HepG2 (cell line): ENCODE measurements around the gene UBE2R2. TPM values are rescaled to one million over a fixed set of nuclear protein-coding genes. Genes with fewer than 3 reads are reported as not detected.

ENCODE experiments used
- CBFB ChIP-seq: sonication (generic); formaldehyde crosslinking; IDR thresholded peaks from 2 replicates; pipeline ENCODE4 v1.4.0; 2020; ENCODE audit warnings: missing genetic modification reagents
- CCDC6 ChIP-seq: sonication (generic); formaldehyde crosslinking; IDR thresholded peaks from 2 replicates; pipeline ENCODE4 v1.8.1; 2022; ENCODE audit warnings: mild to moderate bottlenecking, missing genetic modification reagents, moderate library complexity
- HMG20B ChIP-seq: conservative IDR thresholded peaks from 2 replicates; pipeline ENCODE4 v1.6.1; 2016; ENCODE audit warnings: missing genetic modification reagents, missing compliant biosample characterization
- MAFG ChIP-seq: sonication (generic); formaldehyde crosslinking; IDR thresholded peaks from 2 replicates; pipeline ENCODE4 v1.5.1; 2020; ENCODE audit warnings: mild to moderate bottlenecking, missing genetic modification reagents
- NAIF1 ChIP-seq: sonication (generic); formaldehyde crosslinking; IDR thresholded peaks from 2 replicates; pipeline ENCODE4 v1.5.0; 2020; ENCODE audit warnings: mild to moderate bottlenecking, missing genetic modification reagents, borderline replicate concordance
- TSC22D2 ChIP-seq: sonication (generic); formaldehyde crosslinking; IDR thresholded peaks from 2 replicates; pipeline ENCODE4 v1.5.1; 2020; ENCODE audit warnings: missing genetic modification reagents, mild to moderate bottlenecking, borderline replicate concordance
- ZFP36L1 ChIP-seq: sonication (generic); formaldehyde crosslinking; IDR thresholded peaks from 2 replicates; pipeline ENCODE4 v1.8.0; 2022; ENCODE audit warnings: mild to moderate bottlenecking, missing genetic modification reagents, moderate library complexity
- ZNF230 ChIP-seq: sonication (generic); formaldehyde crosslinking; IDR thresholded peaks from 2 replicates; pipeline ENCODE4 v1.4.0; 2020; ENCODE audit warnings: mild to moderate bottlenecking, missing genetic modification reagents
- ZNF605 ChIP-seq: sonication (generic); formaldehyde crosslinking; IDR thresholded peaks from 2 replicates; pipeline ENCODE4 v1.8.0; 2022; ENCODE audit warnings: mild to moderate bottlenecking, missing genetic modification reagents
- polyA plus RNA-seq, 8 experiments: library from polyadenylated mRNA; depleted of rRNA in 3 of 8; stranded (reverse) in 7 of 8; unstranded in 1 of 8; fragments of >200 nt; fragmentation: Illumina TruSeq in 4 of 8; extraction: Trizol in 4 of 8; gene quantifications; 2 replicates each; pipeline versions ENCODE4 v1.2.1 to v1.2.3, GENCODE V29; 2011 to 2016; ENCODE audit warnings: low read depth in 4 of 8, missing spikeins in 1 of 8, mixed read lengths in 1 of 8; ENCODE audit not compliant: insufficient read depth in 1 of 8
- total RNA-seq, 5 experiments: library from RNA; depleted of rRNA; stranded (reverse); fragments of >200 nt; fragmentation: Illumina TruSeq; extraction: Trizol; gene quantifications; 2 replicates each; pipeline ENCODE4 v1.2.3, GENCODE V29; 2016; ENCODE audit warnings: low read depth in 1 of 5
- TF ChIP-seq, protein P1 (sequence below): sonication (generic); formaldehyde crosslinking; IDR thresholded peaks from 2 replicates; pipeline ENCODE4 v1.4.0; 2020; ENCODE audit warnings: missing genetic modification reagents; ENCODE audit errors: not compliant biosample characterization
- TF ChIP-seq, protein P2 (sequence below): sonication (generic); formaldehyde crosslinking; IDR thresholded peaks from 2 replicates; pipeline ENCODE4 v1.4.0; 2020; ENCODE audit warnings: mild to moderate bottlenecking, missing genetic modification reagents
- TF ChIP-seq, protein P3 (sequence below): sonication (generic); formaldehyde crosslinking; IDR thresholded peaks from 2 replicates; pipeline ENCODE4 v1.4.0; 2020; ENCODE audit warnings: missing genetic modification reagents
- TF ChIP-seq, protein P4 (sequence below): sonication (generic); formaldehyde crosslinking; IDR thresholded peaks from 2 replicates; pipeline ENCODE4 v1.4.0; 2020; ENCODE audit warnings: missing genetic modification reagents
- TF ChIP-seq, protein P5 (sequence below): sonication (generic); formaldehyde crosslinking; IDR thresholded peaks from 2 replicates; pipeline ENCODE4 v1.5.0; 2020; ENCODE audit warnings: mild to moderate bottlenecking, missing genetic modification reagents
- TF ChIP-seq, protein P6 (sequence below): sonication (generic); formaldehyde crosslinking; IDR thresholded peaks from 2 replicates; pipeline ENCODE4 v1.8.0; 2022; ENCODE audit warnings: mild to moderate bottlenecking, missing genetic modification reagents; ENCODE audit not compliant: insufficient replicate concordance

Gene UBE2R2
- total and polyA plus RNA-seq, 2 of the 13 experiments (the other 11 are each of a cell fraction or from before 2014, with no cell fraction given) = 14.8 to 20.9 TPM

DNA sequence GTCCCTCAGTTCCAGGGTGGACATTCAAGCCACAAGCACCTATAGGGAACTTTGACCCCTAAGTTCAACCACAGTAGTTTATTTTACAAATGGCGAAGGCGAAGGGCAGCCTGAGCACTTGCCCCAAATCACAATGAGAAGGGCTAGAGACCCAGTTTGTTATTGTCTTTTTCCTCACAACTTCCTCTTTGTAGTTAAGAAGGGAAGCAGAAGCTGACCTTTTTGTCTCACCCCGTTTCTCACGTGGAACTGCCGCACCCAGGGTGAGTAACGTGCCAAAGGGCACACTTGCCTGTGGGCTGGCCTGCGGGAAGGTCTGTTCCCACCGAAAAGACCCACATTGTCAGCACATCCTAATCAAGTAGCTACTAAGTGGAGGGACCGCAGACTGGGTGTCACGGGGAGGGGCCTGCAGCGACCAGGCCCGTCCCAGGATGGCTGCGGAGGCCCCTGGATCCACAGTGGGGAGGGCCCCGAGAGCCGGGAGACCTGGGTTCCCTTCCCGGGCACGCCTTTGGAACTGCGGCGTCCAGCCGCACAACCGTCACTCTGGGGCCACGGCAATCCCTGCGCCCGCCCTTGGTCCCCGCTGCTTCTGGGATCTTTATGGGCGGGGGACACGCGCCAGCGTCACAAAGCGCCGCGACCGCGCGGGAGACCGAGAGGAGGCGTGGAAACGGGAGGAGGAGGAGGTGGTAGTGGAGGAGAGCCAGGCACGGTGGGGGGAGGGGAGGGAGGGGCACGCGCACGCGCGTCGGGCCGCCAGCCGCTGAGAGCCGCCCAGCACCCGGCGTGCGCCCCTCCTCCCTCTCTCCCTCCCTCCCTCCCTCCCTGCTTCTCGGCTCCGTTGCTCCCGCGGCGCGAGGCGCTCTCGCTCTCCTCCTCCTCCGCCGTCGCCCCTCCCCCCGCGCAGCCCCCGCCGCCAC, at the start of gene UBE2R2 (continued):
- TF ChIP-seq, protein P1, sequence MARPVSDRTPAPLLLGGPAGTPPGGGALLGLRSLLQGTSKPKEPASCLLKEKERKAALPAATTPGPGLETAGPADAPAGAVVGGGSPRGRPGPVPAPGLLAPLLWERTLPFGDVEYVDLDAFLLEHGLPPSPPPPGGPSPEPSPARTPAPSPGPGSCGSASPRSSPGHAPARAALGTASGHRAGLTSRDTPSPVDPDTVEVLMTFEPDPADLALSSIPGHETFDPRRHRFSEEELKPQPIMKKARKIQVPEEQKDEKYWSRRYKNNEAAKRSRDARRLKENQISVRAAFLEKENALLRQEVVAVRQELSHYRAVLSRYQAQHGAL (CRISPR knock-in tag) = no peak
- no peak for TF ChIP-seq ZNF605 (CRISPR knock-in tag)
- peak; percentile 56; the same call in 1 of the 2 replicates for TF ChIP-seq NAIF1 (CRISPR knock-in tag)
- peak; percentile 75 for TF ChIP-seq ZFP36L1 (CRISPR knock-in tag)
- no peak for TF ChIP-seq TSC22D2 (CRISPR knock-in tag)
- TF ChIP-seq CCDC6 = no peak
- no peak for TF ChIP-seq MAFG (CRISPR knock-in tag)
- no peak for TF ChIP-seq ZNF230 (CRISPR knock-in tag)
- TF ChIP-seq, protein P2, sequence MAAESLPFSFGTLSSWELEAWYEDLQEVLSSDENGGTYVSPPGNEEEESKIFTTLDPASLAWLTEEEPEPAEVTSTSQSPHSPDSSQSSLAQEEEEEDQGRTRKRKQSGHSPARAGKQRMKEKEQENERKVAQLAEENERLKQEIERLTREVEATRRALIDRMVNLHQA (CRISPR knock-in tag) = 0 out of 2 replicates have a peak, but pooled peaks have one; percentile 9
- TF ChIP-seq, protein P3, sequence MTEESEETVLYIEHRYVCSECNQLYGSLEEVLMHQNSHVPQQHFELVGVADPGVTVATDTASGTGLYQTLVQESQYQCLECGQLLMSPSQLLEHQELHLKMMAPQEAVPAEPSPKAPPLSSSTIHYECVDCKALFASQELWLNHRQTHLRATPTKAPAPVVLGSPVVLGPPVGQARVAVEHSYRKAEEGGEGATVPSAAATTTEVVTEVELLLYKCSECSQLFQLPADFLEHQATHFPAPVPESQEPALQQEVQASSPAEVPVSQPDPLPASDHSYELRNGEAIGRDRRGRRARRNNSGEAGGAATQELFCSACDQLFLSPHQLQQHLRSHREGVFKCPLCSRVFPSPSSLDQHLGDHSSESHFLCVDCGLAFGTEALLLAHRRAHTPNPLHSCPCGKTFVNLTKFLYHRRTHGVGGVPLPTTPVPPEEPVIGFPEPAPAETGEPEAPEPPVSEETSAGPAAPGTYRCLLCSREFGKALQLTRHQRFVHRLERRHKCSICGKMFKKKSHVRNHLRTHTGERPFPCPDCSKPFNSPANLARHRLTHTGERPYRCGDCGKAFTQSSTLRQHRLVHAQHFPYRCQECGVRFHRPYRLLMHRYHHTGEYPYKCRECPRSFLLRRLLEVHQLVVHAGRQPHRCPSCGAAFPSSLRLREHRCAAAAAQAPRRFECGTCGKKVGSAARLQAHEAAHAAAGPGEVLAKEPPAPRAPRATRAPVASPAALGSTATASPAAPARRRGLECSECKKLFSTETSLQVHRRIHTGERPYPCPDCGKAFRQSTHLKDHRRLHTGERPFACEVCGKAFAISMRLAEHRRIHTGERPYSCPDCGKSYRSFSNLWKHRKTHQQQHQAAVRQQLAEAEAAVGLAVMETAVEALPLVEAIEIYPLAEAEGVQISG = peak; percentile 63; the same call in 1 of the 2 replicates
- no peak; the same call in 1 of the 2 replicates for TF ChIP-seq CBFB (CRISPR knock-in tag)
- TF ChIP-seq, protein P4, sequence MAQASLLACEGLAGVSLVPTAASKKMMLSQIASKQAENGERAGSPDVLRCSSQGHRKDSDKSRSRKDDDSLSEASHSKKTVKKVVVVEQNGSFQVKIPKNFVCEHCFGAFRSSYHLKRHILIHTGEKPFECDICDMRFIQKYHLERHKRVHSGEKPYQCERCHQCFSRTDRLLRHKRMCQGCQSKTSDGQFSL (CRISPR knock-in tag) = peak; percentile 21; the same call in 1 of the 2 replicates
- TF ChIP-seq, protein P5, sequence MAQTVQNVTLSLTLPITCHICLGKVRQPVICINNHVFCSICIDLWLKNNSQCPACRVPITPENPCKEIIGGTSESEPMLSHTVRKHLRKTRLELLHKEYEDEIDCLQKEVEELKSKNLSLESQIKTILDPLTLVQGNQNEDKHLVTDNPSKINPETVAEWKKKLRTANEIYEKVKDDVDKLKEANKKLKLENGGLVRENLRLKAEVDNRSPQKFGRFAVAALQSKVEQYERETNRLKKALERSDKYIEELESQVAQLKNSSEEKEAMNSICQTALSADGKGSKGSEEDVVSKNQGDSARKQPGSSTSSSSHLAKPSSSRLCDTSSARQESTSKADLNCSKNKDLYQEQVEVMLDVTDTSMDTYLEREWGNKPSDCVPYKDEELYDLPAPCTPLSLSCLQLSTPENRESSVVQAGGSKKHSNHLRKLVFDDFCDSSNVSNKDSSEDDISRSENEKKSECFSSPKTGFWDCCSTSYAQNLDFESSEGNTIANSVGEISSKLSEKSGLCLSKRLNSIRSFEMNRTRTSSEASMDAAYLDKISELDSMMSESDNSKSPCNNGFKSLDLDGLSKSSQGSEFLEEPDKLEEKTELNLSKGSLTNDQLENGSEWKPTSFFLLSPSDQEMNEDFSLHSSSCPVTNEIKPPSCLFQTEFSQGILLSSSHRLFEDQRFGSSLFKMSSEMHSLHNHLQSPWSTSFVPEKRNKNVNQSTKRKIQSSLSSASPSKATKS (CRISPR knock-in tag) = no peak
- TF ChIP-seq, protein P6, sequence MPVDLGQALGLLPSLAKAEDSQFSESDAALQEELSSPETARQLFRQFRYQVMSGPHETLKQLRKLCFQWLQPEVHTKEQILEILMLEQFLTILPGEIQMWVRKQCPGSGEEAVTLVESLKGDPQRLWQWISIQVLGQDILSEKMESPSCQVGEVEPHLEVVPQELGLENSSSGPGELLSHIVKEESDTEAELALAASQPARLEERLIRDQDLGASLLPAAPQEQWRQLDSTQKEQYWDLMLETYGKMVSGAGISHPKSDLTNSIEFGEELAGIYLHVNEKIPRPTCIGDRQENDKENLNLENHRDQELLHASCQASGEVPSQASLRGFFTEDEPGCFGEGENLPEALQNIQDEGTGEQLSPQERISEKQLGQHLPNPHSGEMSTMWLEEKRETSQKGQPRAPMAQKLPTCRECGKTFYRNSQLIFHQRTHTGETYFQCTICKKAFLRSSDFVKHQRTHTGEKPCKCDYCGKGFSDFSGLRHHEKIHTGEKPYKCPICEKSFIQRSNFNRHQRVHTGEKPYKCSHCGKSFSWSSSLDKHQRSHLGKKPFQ (CRISPR knock-in tag) = no peak
- TF ChIP-seq HMG20B (CRISPR knock-in tag) = no peak
